Body of pancreas (tissue), 4 donors: ENCODE results near the gene PTPN12. TPM values are rescaled to one million over a fixed set of nuclear protein-coding genes. Genes with fewer than 3 reads are reported as not detected.

Experiments used
- ATAC-seq: fragments of 150-250 bp; one replicate; pipeline ENCODE4 v1.9.1; 2016
- DNase-seq, 4 donors: peaks; one replicate each; pipeline ENCODE4 v3.0.0-alpha.2; 2019
- H3K27ac ChIP-seq, 4 donors: fragments of 200-600 bp; sonication (generic); 1 replicate in 3 of 4; 2 replicates in 1 of 4; pipeline versions ENCODE4 v1.5.1 to v1.6.1; 2016 to 2019; ENCODE audit warnings: mild to moderate bottlenecking in 1 of 4, mixed read lengths in 1 of 4, moderate library complexity in 1 of 4
- H3K27me3 ChIP-seq, 2 donors: fragments of 200-600 bp; sonication (generic); one replicate each; pipeline ENCODE4 v1.6.0; 2016; ENCODE audit warnings: mild to moderate bottlenecking in 1 of 2
- H3K36me3 ChIP-seq, 2 donors: fragments of 200-600 bp; sonication (generic); replicated peaks in 1 of 2; 2 replicates each; pipeline ENCODE4 v1.5.1; 2016; ENCODE audit warnings: low read depth in 2 of 2; ENCODE audit not compliant: insufficient read depth in 1 of 2
- H3K4me1 ChIP-seq: fragments of 200-600 bp; sonication (generic); one replicate; pipeline ENCODE4 v1.6.0; 2016
- H3K4me3 ChIP-seq, 2 donors: fragments of 200-600 bp; sonication (generic); 1 replicate in 1 of 2; 2 replicates in 1 of 2; pipeline ENCODE4 v1.5.1; 2016 to 2019
- H3K9me3 ChIP-seq, 3 donors: fragments of 200-600 bp; sonication (generic); 1 replicate in 2 of 3; 2 replicates in 1 of 3; pipeline ENCODE4 v1.5.1; 2016
- CTCF ChIP-seq, 7 experiments: fragments of 450-650 bp in 4 of 7; fragments of 200-600 bp in 3 of 7; sonication (generic) in 3 of 7; IDR thresholded peaks; one replicate each; pipeline ENCODE4 v1.5.1; 2016 to 2019; ENCODE audit warnings: antibody characterized with exemption in 7 of 7
- POLR2A ChIP-seq, 3 donors: fragments of 450-650 bp; IDR thresholded peaks; one replicate each; pipeline ENCODE4 v1.6.1; 2016; ENCODE audit warnings: antibody characterized with exemption in 3 of 3, mild to moderate bottlenecking in 2 of 3
- WGBS, 2 donors: methylation state at CpG; one replicate each; pipeline ENCODE4 v1.1.5; 2017; 5-methylcytosine and 5-hydroxymethylcytosine counted together
- intact Hi-C: fragments of 100-400 bp; cut with DNase I; formaldehyde crosslinking; loops from one replicate; pipeline ENCODE4 v1.15.1; 2023
- total RNA-seq, 2 donors: library from RNA; depleted of rRNA; stranded (reverse); fragments of >200 nt; gene quantifications; one replicate each; pipeline ENCODE4 v1.1.0, GENCODE V29; 2016

Gene PTPN12
- total RNA-seq, 2 donors from 2014 or later = 39.7 to 57.4 TPM

- Histone ChIP-seq H3K27me3 (no peaks in the 10 kb centered on the region), H3K27ac (peak overlapping the region in 1 of 4 donors; percentile 18), H3K36me3 (no peaks in the 10 kb centered on the region), H3K9me3 (no peaks in the 10 kb centered on the region), H3K4me3 (no peak overlapping the region), H3K4me1 (peaks cover 5% of the 10 kb centered on the region)
- TF ChIP-seq POLR2A (IDR thresholded peaks at IDR 0.05) (no peak), CTCF (IDR thresholded peaks at IDR 0.05) (no peak)
- intact Hi-C loops = no loop called here
- WGBS, 2 donors = 54 to 82% methylated on average over 3 of the region's 3 CpGs
- DNase-seq (no peak), ATAC-seq (no peak)
Observed at GRCh38 chr7:77561352-77561751, 24.3 kb downstream of the PTPN12 start.

GRCh38 chr7:77563275-77563674 is 26.2 kb downstream of the PTPN12 start:
- no peaks in the 10 kb centered on the region for H3K27me3 ChIP-seq
- no peak overlapping the region for H3K4me3 ChIP-seq
- intact Hi-C loops = no loop called here
- no peaks in the 10 kb centered on the region for H3K36me3 ChIP-seq
- no peaks in the 10 kb centered on the region for H3K9me3 ChIP-seq
- DNase-seq = no peak
- 35 to 36% methylated on average over 2 of the region's 2 CpGs for WGBS, 2 donors
- no peak for ATAC-seq
- TF ChIP-seq CTCF (IDR thresholded peaks at IDR 0.05) = no peak
- TF ChIP-seq POLR2A (IDR thresholded peaks at IDR 0.05) = no peak
- no peak overlapping the region for H3K27ac ChIP-seq
- H3K4me1 ChIP-seq = peaks cover 5% of the 10 kb centered on the region

GRCh38 chr7:77565917-77566316 is 28.8 kb downstream of the PTPN12 start:
- Histone ChIP-seq H3K9me3 (no peaks in the 10 kb centered on the region), H3K4me3 (no peak overlapping the region), H3K4me1 (peaks cover 5% of the 10 kb centered on the region), H3K27me3 (no peaks in the 10 kb centered on the region), H3K36me3 (no peaks in the 10 kb centered on the region), H3K27ac (no peak overlapping the region)
- WGBS, 2 donors = 29 to 35% methylated on average over 1 of the region's 1 CpG
- TF ChIP-seq CTCF (IDR thresholded peaks at IDR 0.05) (no peak), POLR2A (IDR thresholded peaks at IDR 0.05) (no peak)
- intact Hi-C loops = no loop called here
- ATAC-seq = no peak
- no peak for DNase-seq

- no peaks in the 10 kb centered on the region for H3K27me3 ChIP-seq
- 92 to 95% methylated on average over 9 of the region's 9 CpGs for WGBS, 2 donors
- H3K4me3 ChIP-seq = no peak overlapping the region
- intact Hi-C loops = no loop called here
- no peaks in the 10 kb centered on the region for H3K9me3 ChIP-seq
- H3K27ac ChIP-seq = no peak overlapping the region
- ATAC-seq = no peak
- no peaks in the 10 kb centered on the region for H3K36me3 ChIP-seq
- peaks cover 5% of the 10 kb centered on the region for H3K4me1 ChIP-seq
- TF ChIP-seq CTCF (IDR thresholded peaks at IDR 0.05) = no peak
- no peak for TF ChIP-seq POLR2A (IDR thresholded peaks at IDR 0.05)
- no peak for DNase-seq
Observed at GRCh38 chr7:77566421-77566820, 29.3 kb downstream of the PTPN12 start.

- DNase-seq (no peak), ATAC-seq (no peak)
- WGBS, 2 donors = 83 to 86% methylated on average over 8 of the region's 8 CpGs
- H3K4me1 ChIP-seq = no peaks in the 10 kb centered on the region
- TF ChIP-seq POLR2A (IDR thresholded peaks at IDR 0.05) = no peak
- no peak for TF ChIP-seq CTCF (IDR thresholded peaks at IDR 0.05)
- H3K27me3 ChIP-seq = no peaks in the 10 kb centered on the region
- peak overlapping the region in 1 of 4 donors; percentile 10 for H3K27ac ChIP-seq
- intact Hi-C loops = no loop called here
- H3K9me3 ChIP-seq = no peaks in the 10 kb centered on the region
- no peak overlapping the region for H3K4me3 ChIP-seq
- H3K36me3 ChIP-seq = peaks cover 0 to 4% of the 10 kb centered on the region in 2 donors
Observed at GRCh38 chr7:77569514-77570232, 32.6 kb downstream of the PTPN12 start.
